H1 (cell line): ENCODE measurements around the gene SIPA1L3. TPM values are rescaled to one million over a fixed set of nuclear protein-coding genes. Genes with fewer than 3 reads are reported as not detected.

Source experiments
- CTCF ChIA-PET: fragments of 300-600 bp; sonication (Branson Sonifier 250); formaldehyde crosslinking; loops from one replicate; lab custom pipeline; 2021; ENCODE audit not compliant: partially characterized antibody; lab: Charles Lee
- POLR2A ChIA-PET: fragments of 300-600 bp; sonication (Branson Sonifier 250); formaldehyde crosslinking; loops from one replicate; lab custom pipeline; 2021; ENCODE audit warnings: inconsistent platforms; ENCODE audit not compliant: partially characterized antibody; lab: Charles Lee
- DNase-seq, 2 experiments: peaks; one replicate each; pipeline versions ENCODE4 v3.0.0 to v3.0.0-alpha.2; 2010 to 2022; ENCODE audit warnings: low spot score in 2 of 2, low read depth in 1 of 2, mixed read lengths in 1 of 2
- FAIRE-seq: peaks from 2 replicates; lab custom pipeline; 2011; peaks lifted over from hg19 to GRCh38; lab: Jason Lieb, UNC
- H2AFZ ChIP-seq: 2 replicates; pipeline ENCODE4 v1.8.1; 2012; ENCODE audit warnings: low read length, inconsistent platforms
- H2AK5ac ChIP-seq: 2 replicates; pipeline ENCODE4 v1.6.1; 2013; ENCODE audit warnings: low read depth, low read length
- H2BK120ac ChIP-seq: replicated peaks from 2 replicates; pipeline ENCODE3; 2013; ENCODE audit warnings: low read depth, low read length, inconsistent platforms
- H2BK12ac ChIP-seq: 2 replicates; pipeline ENCODE4 v1.6.1; 2013; ENCODE audit warnings: low read depth, low read length
- H2BK15ac ChIP-seq: 2 replicates; pipeline ENCODE4 v1.6.1; 2013; ENCODE audit warnings: low read length
- H2BK20ac ChIP-seq: 2 replicates; pipeline ENCODE4 v1.6.1; 2013; ENCODE audit warnings: low read length
- H2BK5ac ChIP-seq: 2 replicates; pipeline ENCODE4 v1.6.1; 2013; ENCODE audit warnings: low read depth, low read length
- H3K14ac ChIP-seq: 2 replicates; pipeline ENCODE4 v1.6.1; 2013; ENCODE audit warnings: inconsistent platforms; ENCODE audit not compliant: insufficient read length
- H3K18ac ChIP-seq: 2 replicates; pipeline ENCODE4 v1.6.1; 2013; ENCODE audit warnings: low read length; ENCODE audit errors: extremely low read depth
- H3K23ac ChIP-seq: 2 replicates; pipeline ENCODE4 v1.6.1; 2013; ENCODE audit warnings: inconsistent platforms; ENCODE audit not compliant: insufficient read length
- H3K23me2 ChIP-seq: 2 replicates; pipeline ENCODE4 v1.6.1; 2013; ENCODE audit warnings: low read depth, low read length
- H3K27ac ChIP-seq: 2 replicates; pipeline ENCODE4 v1.6.1; 2011; ENCODE audit warnings: low read depth, low read length, inconsistent platforms
- H3K27me3 ChIP-seq, 4 experiments: replicated peaks in 1 of 4; 1 replicate in 1 of 4; 2 replicates in 3 of 4; pipeline versions ENCODE4 v1.6.1 to v1.8.1; 2011 to 2013; ENCODE audit warnings: low read length in 3 of 4, mild to moderate bottlenecking in 3 of 4, inconsistent platforms in 2 of 4, mixed read lengths in 2 of 4, moderate library complexity in 1 of 4; ENCODE audit not compliant: control insufficient read depth in 3 of 4, insufficient read depth in 3 of 4; ENCODE audit errors: extremely low read depth in 1 of 4
- H3K36me3 ChIP-seq, 4 experiments: 2 replicates each; pipeline versions ENCODE4 v1.6.1 to v1.8.1; 2011 to 2013; ENCODE audit warnings: mild to moderate bottlenecking in 4 of 4, low read length in 3 of 4, moderate library complexity in 2 of 4, control low read depth in 1 of 4, inconsistent platforms in 1 of 4; ENCODE audit not compliant: insufficient read depth in 4 of 4, control insufficient read depth in 2 of 4
- H3K4ac ChIP-seq: replicated peaks from 2 replicates; pipeline ENCODE3; 2013; ENCODE audit warnings: low read length, low read depth, mixed read lengths, inconsistent platforms; ENCODE audit not compliant: insufficient read length
- H3K4me1 ChIP-seq, 4 experiments: replicated peaks in 1 of 4; 1 replicate in 1 of 4; 2 replicates in 3 of 4; pipeline versions ENCODE4 v1.6.1 to v1.8.1; 2011 to 2013; ENCODE audit warnings: low read length in 3 of 4, inconsistent platforms in 2 of 4, mixed read lengths in 1 of 4; ENCODE audit not compliant: insufficient read depth in 4 of 4, control insufficient read depth in 3 of 4
- H3K4me2 ChIP-seq, 2 experiments: 2 replicates each; pipeline versions ENCODE4 v1.6.1 to v1.8.1; 2011 to 2013; ENCODE audit warnings: low read depth in 2 of 2, low read length in 2 of 2, control low read depth in 1 of 2, inconsistent platforms in 1 of 2, mild to moderate bottlenecking in 1 of 2; ENCODE audit not compliant: insufficient read depth in 1 of 2
- H3K4me3 ChIP-seq, 4 experiments: fragments of 200-600, 300-600 bp in 1 of 4; sonication (generic), shearing (Covaris generic), sonication (Bioruptor Twin) in 1 of 4; 2 replicates each; pipeline versions ENCODE4 v1.5.1 to v1.8.1; 2011 to 2016; ENCODE audit warnings: low read length in 4 of 4, low read depth in 3 of 4, control low read depth in 2 of 4, inconsistent platforms in 2 of 4, mild to moderate bottlenecking in 2 of 4, mixed read lengths in 1 of 4, moderate library complexity in 1 of 4; ENCODE audit not compliant: insufficient read depth in 2 of 4; ENCODE audit errors: extremely low read depth in 1 of 4
- H3K56ac ChIP-seq: replicated peaks from 2 replicates; pipeline ENCODE3; 2013; ENCODE audit warnings: low read depth, mild to moderate bottlenecking, mixed read lengths, low read length, inconsistent platforms; ENCODE audit not compliant: insufficient read length
- H3K79me1 ChIP-seq: 2 replicates; pipeline ENCODE4 v1.6.1; 2013; ENCODE audit warnings: low read depth, low read length, control low read depth
- H3K79me2 ChIP-seq, 2 experiments: 2 replicates each; pipeline versions ENCODE4 v1.6.1 to v1.8.1; 2012 to 2013; ENCODE audit warnings: low read length in 2 of 2, mild to moderate bottlenecking in 2 of 2, inconsistent platforms in 1 of 2; ENCODE audit not compliant: insufficient read depth in 2 of 2, control insufficient read depth in 1 of 2
- H3K9ac ChIP-seq, 4 experiments: replicated peaks in 1 of 4; 1 replicate in 1 of 4; 2 replicates in 3 of 4; pipeline versions ENCODE4 v1.6.1 to v1.8.1; 2011 to 2013; ENCODE audit warnings: low read depth in 3 of 4, low read length in 3 of 4, control low read depth in 2 of 4, mild to moderate bottlenecking in 2 of 4, moderate library complexity in 2 of 4, inconsistent platforms in 1 of 4; ENCODE audit errors: extremely low read depth in 1 of 4
- H3K9me3 ChIP-seq, 2 experiments: 2 replicates each; pipeline versions ENCODE4 v1.6.1 to v1.8.1; 2012 to 2013; ENCODE audit warnings: mild to moderate bottlenecking in 2 of 2, moderate library complexity in 2 of 2, control low read depth in 1 of 2, inconsistent platforms in 1 of 2, low read depth in 1 of 2, low read length in 1 of 2, mixed read lengths in 1 of 2; ENCODE audit not compliant: insufficient read depth in 2 of 2
- H4K20me1 ChIP-seq, 2 experiments: replicated peaks in 1 of 2; 2 replicates each; pipeline versions ENCODE3 to v1.8.1; 2011 to 2013; ENCODE audit warnings: inconsistent platforms in 2 of 2, low read length in 2 of 2, mild to moderate bottlenecking in 1 of 2; ENCODE audit not compliant: insufficient read depth in 2 of 2, control insufficient read depth in 1 of 2
- H4K5ac ChIP-seq: 2 replicates; pipeline ENCODE4 v1.6.1; 2013; ENCODE audit warnings: low read length, low read depth, mixed read lengths, inconsistent platforms; ENCODE audit not compliant: insufficient read length
- H4K8ac ChIP-seq: 2 replicates; pipeline ENCODE4 v1.8.0; 2013; ENCODE audit warnings: mild to moderate bottlenecking, moderate library complexity, low read length, inconsistent platforms; ENCODE audit not compliant: insufficient read depth; ENCODE audit errors: extremely low read depth
- H4K91ac ChIP-seq: replicated peaks from 2 replicates; pipeline ENCODE3; 2013; ENCODE audit warnings: low read length, mixed read lengths, inconsistent platforms; ENCODE audit not compliant: insufficient read length
- CBX8 ChIP-seq: fragments of 300-800, 300-1000 bp; sonication (generic); IDR thresholded peaks from 2 replicates; pipeline ENCODE4 v1.7.1; 2016; ENCODE audit warnings: low read depth, low read length, borderline replicate concordance
- CHD1 ChIP-seq: IDR thresholded peaks from 2 replicates; pipeline ENCODE4 v1.6.1; 2012; ENCODE audit warnings: low read depth, low read length, improper control_type of control experiment
- EP300 ChIP-seq, 2 experiments: IDR thresholded peaks; 1 replicate in 1 of 2; 2 replicates in 1 of 2; pipeline ENCODE4 v1.6.1; 2011 to 2012; ENCODE audit warnings: low read depth in 2 of 2, low read length in 2 of 2, mild to moderate bottlenecking in 2 of 2, borderline replicate concordance in 1 of 2, inconsistent platforms in 1 of 2, moderate library complexity in 1 of 2
- NRF1 ChIP-seq: IDR thresholded peaks from 2 replicates; pipeline ENCODE4 v1.6.1; 2011; ENCODE audit warnings: mild to moderate bottlenecking, low read depth, low read length, improper control_type of control experiment
- RAD21 ChIP-seq, 2 experiments: IDR thresholded peaks in 1 of 2; conservative IDR thresholded peaks in 1 of 2; 2 replicates each; pipeline ENCODE4 v1.6.1; 2011; ENCODE audit warnings: low read depth in 2 of 2, low read length in 2 of 2, improper control_type of control experiment in 1 of 2, inconsistent platforms in 1 of 2, mild to moderate bottlenecking in 1 of 2, moderate library complexity in 1 of 2
- RFX5 ChIP-seq: IDR thresholded peaks from 2 replicates; pipeline ENCODE4 v1.6.1; 2011; ENCODE audit warnings: low read depth, low read length, improper control_type of control experiment, borderline replicate concordance
- RNF2 ChIP-seq: fragments of 200-900, 300-1000 bp; sonication (generic); IDR thresholded peaks from 2 replicates; pipeline ENCODE4 v1.7.1; 2016; ENCODE audit warnings: borderline replicate concordance, low read depth, mild to moderate bottlenecking, antibody characterized with exemption, low read length; ENCODE audit not compliant: poor library complexity, severe bottlenecking; ENCODE audit errors: missing control alignments
- SAP30 ChIP-seq: fragments of 300-600 bp; sonication (generic); IDR thresholded peaks from 2 replicates; pipeline ENCODE4 v1.7.1; 2012; ENCODE audit warnings: low read length, moderate library complexity, mild to moderate bottlenecking, inconsistent platforms; ENCODE audit not compliant: insufficient read depth, insufficient replicate concordance
- TAF1 ChIP-seq: IDR thresholded peaks from 2 replicates; pipeline ENCODE4 v1.6.1; 2011; ENCODE audit warnings: mild to moderate bottlenecking, low read depth, low read length
- TAF7 ChIP-seq: optimal IDR thresholded peaks from 2 replicates; pipeline ENCODE3; 2011; ENCODE audit warnings: low read depth, mild to moderate bottlenecking, inconsistent platforms, low read length, moderate library complexity, borderline replicate concordance
- TBP ChIP-seq: IDR thresholded peaks from 2 replicates; pipeline ENCODE4 v1.6.1; 2011; ENCODE audit warnings: low read depth, low read length, improper control_type of control experiment
- WGBS, 2 experiments: shearing (Covaris generic) in 1 of 2; methylation state at CpG; one replicate each; pipeline versions ENCODE4 v1.1.6 to v1.1.7; 2013 to 2015; ENCODE audit warnings: low lambda C conversion rate in 2 of 2, mixed read lengths in 2 of 2, inconsistent platforms in 1 of 2, low coverage in 1 of 2, missing lambda C conversion rate in 1 of 2; ENCODE audit not compliant: insufficient replicate concordance in 2 of 2, insufficient coverage in 1 of 2, insufficient read length in 1 of 2; ENCODE audit errors: extremely low coverage in 1 of 2, missing lambda C conversion rate in 1 of 2; 5-methylcytosine and 5-hydroxymethylcytosine counted together
- polyA plus RNA-seq, 7 experiments: library from polyadenylated mRNA; depleted of rRNA in 3 of 7; stranded (reverse) in 5 of 7; unstranded in 2 of 7; fragments of >200 nt in 5 of 7; fragments of 200-250 nt in 2 of 7; gene quantifications; 1 replicate in 5 of 7; 2 replicates in 1 of 7; 4 replicates in 1 of 7; pipeline versions ENCODE4 v1.2.1 to v1.2.3, GENCODE V29; 2011 to 2013; ENCODE audit warnings: missing spikeins in 2 of 7, mixed read lengths in 2 of 7
- total RNA-seq: library from RNA; stranded (reverse); fragmentation: NEBNext Ultra II Directional; extraction: Animal tissue kit (Norgen Biotek cat#: 25700); gene quantifications from 2 replicates; pipeline ENCODE4 v1.2.1, GENCODE V29; 2021
- TF ChIP-seq, protein P1 (sequence below): IDR thresholded peaks from 2 replicates; pipeline ENCODE4 v1.6.1; 2012; ENCODE audit warnings: inconsistent platforms

The SIPA1L3 gene
- total and polyA plus RNA-seq, 2 of the 8 experiments (the other 6 are each of a cell fraction or from before 2014, with no cell fraction given): 15.0 to 54.9 TPM

DNA sequence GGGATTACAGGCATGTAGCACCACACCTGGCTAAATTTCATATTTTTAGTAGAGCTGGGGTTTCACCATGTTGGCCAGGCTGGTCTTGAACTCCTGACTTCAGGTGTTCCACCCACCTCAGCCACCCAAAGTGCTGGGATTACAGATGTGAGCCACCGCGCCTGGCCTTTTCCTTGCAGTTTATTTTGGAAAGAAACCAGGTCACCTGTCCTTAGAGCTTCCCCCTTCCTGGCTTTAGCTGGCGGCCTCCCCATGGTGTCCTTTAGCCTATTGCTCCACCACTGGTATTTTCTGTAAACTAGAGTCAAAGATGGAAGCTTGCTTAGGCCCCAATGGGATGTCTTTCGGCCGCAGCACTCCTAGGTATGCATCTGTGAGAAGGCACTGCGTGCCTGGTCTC, 225.8 kb downstream of the SIPA1L3 start:
- Histone ChIP-seq H3K23ac (no peak overlapping the region), H3K14ac (no peak overlapping the region), H3K27ac (no peak overlapping the region), H2BK5ac (no peak overlapping the region), H2BK120ac (no peak overlapping the region), H2BK20ac (no peak overlapping the region), H4K8ac (no peak overlapping the region), H2AFZ (no peak overlapping the region), H3K4me2 (no peak overlapping the region), H3K4ac (no peak overlapping the region), H3K56ac (no peak overlapping the region), H3K36me3 (peaks cover 0 to 3% (median 0%) of the 10 kb centered on the region in 4 experiments; a peak in 2 of 8 replicates), H4K20me1 (no peaks in the 10 kb centered on the region), H3K18ac (no peak overlapping the region), H4K91ac (no peak overlapping the region), H3K4me1 (peaks cover 0 to 7% (median 0%) of the 10 kb centered on the region in 4 experiments; a peak in 3 of 7 replicates), H3K23me2 (no peaks in the 10 kb centered on the region), H3K79me1 (no peaks in the 10 kb centered on the region), H3K27me3 (no peaks in the 10 kb centered on the region), H3K79me2 (no peaks in the 10 kb centered on the region), H3K9me3 (no peaks in the 10 kb centered on the region), H3K9ac (no peak overlapping the region), H4K5ac (no peak overlapping the region), H3K4me3 (no peak overlapping the region), H2BK15ac (no peak overlapping the region), H2AK5ac (no peak overlapping the region), H2BK12ac (no peak overlapping the region)
- ChIA-PET CTCF (interaction anchor here (0.8 to 7.5 kb wide), 15 partner anchors 7 to 238 kb away, joined by 3 to 95 read pairs (median 4); no protein-coding TSS in a partner anchor), POLR2A (no interaction called here)
- FAIRE-seq (no peak), DNase-seq (no peak)
- 94% methylated on average over 6 of the region's 6 CpGs; no CpG with 5 or more reads in 1 of the 2 experiments for WGBS, 2 experiments
- TF ChIP-seq SAP30: no peak
- TF ChIP-seq, protein P1, sequence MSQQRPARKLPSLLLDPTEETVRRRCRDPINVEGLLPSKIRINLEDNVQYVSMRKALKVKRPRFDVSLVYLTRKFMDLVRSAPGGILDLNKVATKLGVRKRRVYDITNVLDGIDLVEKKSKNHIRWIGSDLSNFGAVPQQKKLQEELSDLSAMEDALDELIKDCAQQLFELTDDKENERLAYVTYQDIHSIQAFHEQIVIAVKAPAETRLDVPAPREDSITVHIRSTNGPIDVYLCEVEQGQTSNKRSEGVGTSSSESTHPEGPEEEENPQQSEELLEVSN: no peak
- TF ChIP-seq TAF7: no peak
- no peak for TF ChIP-seq RFX5
- TF ChIP-seq NRF1: no peak
- TF ChIP-seq EP300 (IDR thresholded peaks at IDR 0.05; ENCODE audit: borderline replicate concordance in 1 of 2, low read depth in 2 of 2, low read length in 2 of 2): no peak
- TF ChIP-seq TBP: no peak
- TF ChIP-seq RNF2: no peak
- TF ChIP-seq CBX8: no peak
- no peak for TF ChIP-seq TAF1
- TF ChIP-seq CHD1: no peak
- TF ChIP-seq RAD21 (IDR thresholded peaks at IDR 0.05 in 1 of 2, conservative IDR thresholded peaks at IDR 0.05 in 1 of 2; ENCODE audit: low read depth in 2 of 2, low read length in 2 of 2): no peak
